ENCODE measurements around the gene RNU6-8. TPM values are rescaled to one million over a fixed set of nuclear protein-coding genes. Genes with fewer than 3 reads are reported as not detected.

The RNU6-8 gene
- total RNA-seq, 1 donor from 2014 or later, result not detected

DNA sequence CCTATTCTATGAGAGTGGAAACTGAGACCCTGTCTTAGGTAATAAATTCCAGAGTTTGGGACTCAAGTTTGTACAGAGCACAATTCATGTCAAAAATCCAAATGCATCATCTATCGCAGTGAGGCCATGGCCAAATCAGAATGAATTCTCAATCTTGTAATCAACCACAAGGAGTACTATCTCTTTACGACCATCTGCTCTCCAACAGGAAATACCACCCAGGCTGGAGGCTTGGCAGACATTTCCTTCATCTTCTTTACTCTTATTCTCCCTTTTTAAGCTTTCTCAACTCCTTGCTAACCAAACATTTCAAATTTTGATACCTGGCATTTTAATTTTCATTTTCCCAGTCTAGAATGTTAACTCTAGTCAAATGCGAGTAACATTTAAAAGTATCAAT lies 33.9 kb downstream of the RNU6-8 start:
- DNase-seq (ENCODE audit: low spot score), result no peak
- intact Hi-C loops (cut with DNase I), result no loop called here

DNA sequence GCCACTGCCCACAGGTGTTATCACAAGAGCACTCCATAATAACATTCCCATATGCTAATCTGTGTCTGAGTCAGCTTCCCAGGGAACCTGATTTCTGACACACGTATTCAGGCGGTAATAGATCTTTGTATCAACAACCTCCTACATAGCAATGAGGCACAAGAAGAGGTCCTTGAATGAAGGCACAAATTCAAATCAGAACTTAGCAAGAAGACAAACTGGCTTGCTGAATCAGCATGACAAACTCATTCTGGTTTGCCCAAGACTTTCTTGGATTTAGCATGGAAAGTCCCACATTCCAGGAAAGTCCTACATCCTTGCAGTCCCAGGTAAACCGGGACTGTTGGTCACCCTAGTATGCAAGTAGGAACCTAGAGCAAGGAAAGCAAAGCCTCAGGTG lies 35.2 kb downstream of the RNU6-8 start:
- no peak for DNase-seq (ENCODE audit: low spot score)
- intact Hi-C loops (cut with DNase I), result no loop called here

DNA sequence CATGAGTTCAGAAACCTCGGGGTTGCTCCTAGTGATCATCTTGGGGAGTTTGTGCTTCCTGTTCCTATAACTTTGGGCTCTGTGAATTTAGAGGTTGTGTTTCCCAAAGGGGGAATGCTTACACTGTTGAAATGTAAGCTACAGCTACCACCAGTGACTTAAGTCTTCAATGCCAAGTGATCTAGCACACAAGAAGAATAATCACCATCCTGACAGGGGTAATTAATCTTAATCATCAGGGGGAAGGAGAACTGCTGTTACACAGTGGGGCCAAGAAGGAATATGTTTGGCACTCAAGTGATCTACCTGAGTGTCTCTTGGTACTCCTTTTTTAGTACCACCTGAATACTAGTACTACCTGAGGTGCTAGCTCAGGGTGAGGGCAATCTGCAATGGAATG lies 36.1 kb downstream of the RNU6-8 start:
- intact Hi-C loops (cut with DNase I), result no loop called here
- DNase-seq (ENCODE audit: low spot score), result no peak

DNA sequence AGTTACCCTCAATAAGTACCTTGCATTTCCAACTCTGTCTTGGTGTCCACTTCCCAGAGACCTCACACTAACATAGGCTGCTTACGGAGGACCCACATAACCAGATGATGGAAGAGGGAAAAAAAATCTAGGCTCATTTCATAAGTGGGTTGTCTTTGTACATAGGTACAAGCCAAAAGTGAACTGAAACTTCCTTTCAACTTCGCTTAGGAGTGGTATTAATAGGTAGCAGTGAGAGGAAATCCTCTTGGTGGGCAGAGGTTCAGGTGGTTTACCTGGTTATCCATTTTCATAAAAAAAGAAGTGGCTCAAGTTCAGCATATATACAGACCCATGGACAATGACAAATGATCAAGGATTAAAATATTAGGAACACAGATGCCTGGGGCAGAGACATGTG lies 37.0 kb downstream of the RNU6-8 start:
- no peak for DNase-seq (ENCODE audit: low spot score)
- intact Hi-C loops (cut with DNase I), result no loop called here

Other genes starting within 250 kb of the RNU6-8 start
- gene ARHGAP5, start 126.0 kb downstream of the RNU6-8 start, total RNA-seq, result 253 TPM
- not detected for gene RNU6-7, start 1.2 kb downstream of the RNU6-8 start, total RNA-seq
- gene AKAP6, start 126.0 kb upstream of the RNU6-8 start, total RNA-seq, result 249 TPM